ENCODE results near the gene MAP2.

MAP2 gene

DNA sequence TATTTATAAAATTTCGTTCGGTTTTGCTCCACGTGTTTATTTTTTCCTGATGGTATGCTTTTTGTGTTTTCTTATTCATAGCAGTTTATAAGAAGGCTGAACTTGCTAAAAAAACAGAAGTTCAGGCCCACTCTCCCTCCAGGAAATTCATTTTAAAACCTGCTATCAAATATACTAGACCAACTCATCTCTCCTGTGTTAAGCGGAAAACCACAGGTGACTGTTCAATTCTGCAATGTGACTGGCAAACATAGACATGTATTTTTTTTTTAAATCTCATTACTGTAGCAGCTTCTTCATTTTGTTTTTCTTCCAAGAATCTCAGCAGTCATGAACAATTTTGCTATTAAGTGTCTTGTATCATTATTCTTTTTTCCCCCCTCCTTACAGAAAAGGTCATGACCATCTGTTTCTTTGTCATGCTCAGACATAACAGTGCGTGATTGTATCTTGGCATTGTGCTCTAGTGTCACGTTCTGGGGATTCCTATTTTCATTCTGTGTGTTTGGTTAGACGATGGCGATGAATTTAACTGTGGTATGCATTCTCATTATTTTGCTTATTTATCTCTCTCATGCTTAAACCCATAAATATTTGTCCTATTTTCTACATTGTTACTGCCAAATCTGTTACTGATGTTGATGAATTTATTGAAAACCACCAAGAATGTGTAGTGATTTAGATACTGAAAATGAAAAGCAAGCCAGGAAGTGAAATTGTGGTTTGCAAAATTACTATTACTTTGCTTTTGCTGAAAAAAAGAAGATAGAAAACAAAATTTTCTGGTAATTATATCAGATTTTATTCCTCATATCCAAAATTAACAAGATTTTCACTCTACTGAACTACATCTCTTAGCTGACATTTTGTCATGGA, 273.2 kb downstream of the MAP2 start:
- TF ChIP-seq Cebpa-rat (IDR thresholded peaks at IDR 0.05): no peak
- no peaks in the 10 kb centered on the region for H3K27me3 ChIP-seq
- H3K36me3 ChIP-seq: peaks cover 4% of the 10 kb centered on the region; the same call in 1 of the 2 replicates
- no peak overlapping the region for H3K4me2 ChIP-seq
- no peak overlapping the region for H3K27ac ChIP-seq
- H4K20me1 ChIP-seq: no peaks in the 10 kb centered on the region
- no peaks in the 10 kb centered on the region for H3K4me1 ChIP-seq
- no peaks in the 10 kb centered on the region for H3K9me3 ChIP-seq
- H3K4me3 ChIP-seq: no peak overlapping the region
- H3K9ac ChIP-seq: no peak overlapping the region

- no peaks in the 10 kb centered on the region for H3K36me3 ChIP-seq
- H3K4me2 ChIP-seq: no peak overlapping the region
- no peaks in the 10 kb centered on the region for H3K4me1 ChIP-seq
- no peak overlapping the region for H3K27ac ChIP-seq
- H3K4me3 ChIP-seq: no peak overlapping the region
- H4K20me1 ChIP-seq: no peaks in the 10 kb centered on the region
- no peaks in the 10 kb centered on the region for H3K9me3 ChIP-seq
- H3K9ac ChIP-seq: no peak overlapping the region
- TF ChIP-seq Cebpa-rat (IDR thresholded peaks at IDR 0.05): no peak
- no peaks in the 10 kb centered on the region for H3K27me3 ChIP-seq
These were observed 278.9 kb downstream of the MAP2 start for GRCh38 chr2:209702775-209703174.

GRCh38 chr2:209713219-209713618, 289.4 kb downstream of the MAP2 start:
- H3K9me3 ChIP-seq: no peaks in the 10 kb centered on the region
- no peaks in the 10 kb centered on the region for H3K27me3 ChIP-seq
- H3K4me2 ChIP-seq: no peak overlapping the region
- no peaks in the 10 kb centered on the region for H3K4me1 ChIP-seq
- H3K27ac ChIP-seq: no peak overlapping the region
- no peaks in the 10 kb centered on the region for H4K20me1 ChIP-seq
- no peak for TF ChIP-seq Cebpa-rat (IDR thresholded peaks at IDR 0.05)
- H3K36me3 ChIP-seq: peaks cover 5% of the 10 kb centered on the region; the same call in 1 of the 2 replicates
- H3K9ac ChIP-seq: no peak overlapping the region
- no peak overlapping the region for H3K4me3 ChIP-seq

DNA sequence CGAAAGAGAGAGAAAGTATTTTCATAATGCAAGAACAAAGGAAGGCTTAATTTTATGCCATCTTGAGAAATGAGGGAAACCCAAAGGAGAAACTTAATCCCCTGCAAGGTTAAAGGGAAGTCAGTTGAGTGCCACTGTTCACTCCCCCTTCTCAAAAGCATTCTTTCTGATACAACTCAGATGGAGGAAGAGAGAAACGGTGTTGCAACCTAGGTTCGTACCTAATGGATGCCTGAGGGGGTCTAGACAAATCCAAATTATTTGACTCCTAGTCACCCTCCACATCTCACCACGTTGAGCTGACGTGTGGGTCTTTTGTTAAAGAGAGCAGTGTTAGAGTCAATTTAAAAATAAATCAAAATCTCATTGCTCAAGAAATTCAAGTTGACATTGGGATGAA, 295.2 kb downstream of the MAP2 start:
- Histone ChIP-seq H3K4me2 (no peak overlapping the region), H3K9ac (no peak overlapping the region), H3K27ac (no peak overlapping the region), H3K27me3 (no peaks in the 10 kb centered on the region), H3K4me1 (no peaks in the 10 kb centered on the region), H3K36me3 (no peaks in the 10 kb centered on the region), H3K4me3 (no peak overlapping the region), H4K20me1 (no peaks in the 10 kb centered on the region), H3K9me3 (no peaks in the 10 kb centered on the region)
- no peak for TF ChIP-seq Cebpa-rat (IDR thresholded peaks at IDR 0.05)

DNA sequence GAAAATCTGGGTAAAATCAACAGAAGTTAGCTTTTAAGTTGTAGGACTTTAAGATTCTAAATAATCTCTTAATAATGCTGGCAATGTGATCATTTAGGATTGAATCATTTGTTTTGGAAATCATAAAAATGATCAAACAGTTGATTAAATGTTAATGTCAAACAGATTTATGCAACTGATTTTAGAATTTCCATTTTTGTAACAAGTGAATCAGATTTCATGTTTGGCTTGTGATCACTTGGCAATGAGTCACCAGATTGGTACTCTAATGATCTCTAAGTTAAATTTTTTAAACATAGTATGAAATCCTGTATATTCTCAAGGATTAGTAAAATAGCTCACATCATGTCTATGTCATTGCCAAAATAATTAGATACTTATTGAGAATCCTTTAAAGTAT, 297.6 kb downstream of the MAP2 start:
- H3K27ac ChIP-seq: no peak overlapping the region
- no peaks in the 10 kb centered on the region for H3K27me3 ChIP-seq
- no peaks in the 10 kb centered on the region for H4K20me1 ChIP-seq
- no peak overlapping the region for H3K4me2 ChIP-seq
- no peaks in the 10 kb centered on the region for H3K36me3 ChIP-seq
- no peaks in the 10 kb centered on the region for H3K4me1 ChIP-seq
- H3K9ac ChIP-seq: no peak overlapping the region
- no peak overlapping the region for H3K4me3 ChIP-seq
- H3K9me3 ChIP-seq: no peaks in the 10 kb centered on the region
- no peak for TF ChIP-seq Cebpa-rat (IDR thresholded peaks at IDR 0.05)

- H3K36me3 ChIP-seq: no peaks in the 10 kb centered on the region
- H3K27ac ChIP-seq: no peak overlapping the region
- H3K4me2 ChIP-seq: no peak overlapping the region
- H3K9me3 ChIP-seq: no peaks in the 10 kb centered on the region
- no peaks in the 10 kb centered on the region for H3K27me3 ChIP-seq
- H4K20me1 ChIP-seq: no peaks in the 10 kb centered on the region
- no peak for TF ChIP-seq Cebpa-rat (IDR thresholded peaks at IDR 0.05)
- H3K4me1 ChIP-seq: no peaks in the 10 kb centered on the region
- H3K9ac ChIP-seq: no peak overlapping the region
- H3K4me3 ChIP-seq: no peak overlapping the region
These were observed 302.5 kb downstream of the MAP2 start for GRCh38 chr2:209726311-209726710.

GRCh38 chr2:209727077-209727476, 303.2 kb downstream of the MAP2 start:
- Histone ChIP-seq H3K27me3 (no peaks in the 10 kb centered on the region), H3K9ac (no peak overlapping the region), H3K36me3 (no peaks in the 10 kb centered on the region), H3K4me1 (no peaks in the 10 kb centered on the region), H3K4me2 (no peak overlapping the region), H3K9me3 (no peaks in the 10 kb centered on the region), H3K4me3 (no peak overlapping the region), H4K20me1 (no peaks in the 10 kb centered on the region), H3K27ac (no peak overlapping the region)
- no peak for TF ChIP-seq Cebpa-rat (IDR thresholded peaks at IDR 0.05)

- Histone ChIP-seq H3K36me3 (no peaks in the 10 kb centered on the region), H3K27ac (no peak overlapping the region), H4K20me1 (no peaks in the 10 kb centered on the region), H3K4me3 (no peak overlapping the region), H3K9me3 (no peaks in the 10 kb centered on the region), H3K9ac (no peak overlapping the region), H3K27me3 (no peaks in the 10 kb centered on the region), H3K4me1 (no peaks in the 10 kb centered on the region), H3K4me2 (no peak overlapping the region)
- no peak for TF ChIP-seq Cebpa-rat (IDR thresholded peaks at IDR 0.05)
These were observed 311.0 kb downstream of the MAP2 start for GRCh38 chr2:209734805-209735204.

DNA sequence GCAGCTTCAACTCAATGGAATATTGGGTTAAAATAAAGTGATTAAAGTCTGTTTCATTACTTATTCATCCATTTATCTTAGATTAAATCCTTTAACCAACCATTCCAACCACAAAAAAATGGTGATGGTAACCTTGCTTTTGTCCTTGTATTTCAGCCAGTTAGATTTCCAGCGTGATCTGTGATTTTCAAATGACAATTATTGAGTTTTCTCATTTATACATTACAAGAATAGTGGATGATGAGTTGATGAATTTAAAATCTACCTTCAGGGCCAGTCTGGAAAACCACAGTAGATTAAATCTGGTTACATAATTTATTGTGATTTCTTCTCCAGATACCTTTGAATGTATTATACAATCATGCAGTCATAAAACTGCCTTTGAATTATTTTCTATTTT, 318.1 kb downstream of the MAP2 start:
- TF ChIP-seq Cebpa-rat (IDR thresholded peaks at IDR 0.05): no peak
- H3K4me3 ChIP-seq: no peak overlapping the region
- no peak overlapping the region for H3K4me2 ChIP-seq
- H3K9me3 ChIP-seq: no peaks in the 10 kb centered on the region
- no peaks in the 10 kb centered on the region for H3K4me1 ChIP-seq
- H3K36me3 ChIP-seq: no peaks in the 10 kb centered on the region
- no peaks in the 10 kb centered on the region for H4K20me1 ChIP-seq
- no peaks in the 10 kb centered on the region for H3K27me3 ChIP-seq
- no peak overlapping the region for H3K9ac ChIP-seq
- H3K27ac ChIP-seq: no peak overlapping the region

DNA sequence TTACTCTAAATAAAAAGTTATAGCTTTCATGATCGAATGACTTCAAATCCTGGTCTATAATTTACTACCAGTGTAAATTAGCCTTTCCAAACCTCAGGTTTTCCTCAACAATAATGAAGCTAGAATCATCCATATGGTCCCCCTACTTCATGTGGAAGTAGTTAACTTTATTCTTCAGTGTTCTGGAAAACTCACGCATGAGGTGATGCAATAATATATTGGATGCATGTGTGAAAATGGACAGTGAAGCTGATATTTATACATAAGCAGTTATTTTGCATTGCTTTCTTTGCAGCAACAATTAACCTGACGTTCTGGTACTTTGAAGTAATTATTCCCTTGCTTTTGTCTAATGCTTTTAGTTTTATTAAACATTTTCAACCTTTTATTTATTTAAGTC, 329.2 kb downstream of the MAP2 start:
- Histone ChIP-seq H3K27ac (no peak overlapping the region), H3K4me1 (no peaks in the 10 kb centered on the region), H3K4me2 (no peak overlapping the region), H3K9me3 (no peaks in the 10 kb centered on the region), H3K36me3 (no peaks in the 10 kb centered on the region), H3K9ac (no peak overlapping the region), H3K4me3 (no peak overlapping the region), H3K27me3 (no peaks in the 10 kb centered on the region), H4K20me1 (no peaks in the 10 kb centered on the region)
- no peak for TF ChIP-seq Cebpa-rat (IDR thresholded peaks at IDR 0.05)

All from BLaER1 (cell line).